GM23248 (cell line): ENCODE data around the gene PSMG2.

Experiments
- EZH2 ChIP-seq: fragments of 200-600 bp; sonication (generic); IDR thresholded peaks from 2 replicates; pipeline ENCODE4 v1.6.1; 2018; ENCODE audit warnings: antibody characterized with exemption, mild to moderate bottlenecking; ENCODE audit not compliant: insufficient read depth, poor library complexity, severe bottlenecking
- EZH2phosphoT487 ChIP-seq: fragments of 200-600 bp; sonication (generic); IDR thresholded peaks from 2 replicates; pipeline ENCODE4 v1.6.1; 2018; ENCODE audit warnings: antibody characterized with exemption, moderate library complexity, mild to moderate bottlenecking, low read depth; ENCODE audit not compliant: insufficient read depth

DNA sequence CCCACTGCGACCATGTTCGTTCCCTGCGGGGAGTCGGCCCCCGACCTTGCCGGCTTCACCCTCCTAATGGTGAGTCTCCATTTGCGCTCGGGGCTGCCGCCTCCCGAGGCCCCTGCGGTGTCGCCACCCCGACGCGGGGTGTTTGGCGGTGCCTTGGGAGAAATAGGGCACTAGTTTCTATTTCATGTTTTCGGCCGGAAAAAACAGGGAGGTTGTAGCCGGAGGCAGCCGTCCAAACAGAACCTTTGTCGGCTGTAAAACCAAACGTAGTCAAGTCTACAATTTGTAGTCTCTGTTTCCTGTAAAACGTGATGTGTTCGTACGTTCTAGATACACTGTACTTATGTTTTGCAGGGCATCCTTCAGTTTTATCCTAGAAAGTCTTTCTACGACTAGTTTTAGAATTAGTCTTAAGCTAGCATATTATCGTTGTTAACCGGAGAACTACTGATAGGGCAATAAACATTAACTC lies 290 bp downstream of the PSMG2 start:
- TF ChIP-seq EZH2phosphoT487 (no peak), EZH2 (no peak)
